Pancreas (tissue), 10 donors: ENCODE data around the gene SNTA1. TPM values are rescaled to one million over a fixed set of nuclear protein-coding genes. Genes with fewer than 3 reads are reported as not detected.
"Not testable (repeated sequence)": the region's sequence is repeated elsewhere in the genome, so short reads cannot be mapped to it uniquely, and the experiment has no call there.

ENCODE experiments used
- ATAC-seq, 4 donors: fragments of 200-7000 bp; cut with Tn5 transposase; one replicate each; pipeline versions ENCODE4 v1.8.0 to v1.9.1; 2020; ENCODE audit warnings: mild to moderate bottlenecking in 4 of 4, moderate library complexity in 4 of 4
- DNase-seq, 6 donors: peaks; one replicate each; pipeline ENCODE4 v3.0.0-alpha.2; 2020
- FAIRE-seq: peaks from 2 replicates; lab custom pipeline; 2012; peaks lifted over from hg19 to GRCh38; lab: Jason Lieb, UNC
- H3K27ac ChIP-seq, 4 donors: fragments of 200-600 bp; sonication (generic); 1 replicate in 3 of 4; 2 replicates in 1 of 4; pipeline versions ENCODE4 v1.5.0 to v1.8.0; 2020
- H3K27me3 ChIP-seq, 4 donors: fragments of 200-600 bp; one replicate each; pipeline ENCODE4 v1.8.0; 2021
- H3K36me3 ChIP-seq, 3 donors: fragments of 200-600 bp; sonication (generic) in 1 of 3; one replicate each; pipeline versions ENCODE4 v1.5.0 to v1.8.0; 2020 to 2021
- H3K4me1 ChIP-seq, 3 donors: fragments of 200-600 bp; one replicate each; pipeline ENCODE4 v1.8.0; 2021
- H3K4me3 ChIP-seq, 4 donors: fragments of 200-600 bp; sonication (generic) in 2 of 4; one replicate each; pipeline versions ENCODE4 v1.5.0 to v1.8.0; 2020 to 2021
- H3K9me3 ChIP-seq, 4 donors: fragments of 200-600 bp; one replicate each; pipeline ENCODE4 v1.8.0; 2021
- CTCF ChIP-seq, 4 donors: fragments of 200-600 bp; sonication (generic) in 3 of 4; IDR thresholded peaks; one replicate each; pipeline versions ENCODE4 v1.5.0 to v1.8.0; 2021; ENCODE audit warnings: antibody characterized with exemption in 4 of 4
- WGBS, 2 donors: extraction: QIAGEN DNeasy Blood & Tissue Kit; methylation state at CpG; one replicate each; pipeline ENCODE4 v1.1.7; 2013; 5-methylcytosine and 5-hydroxymethylcytosine counted together
- intact Hi-C, 3 donors: fragments of 100-400 bp; cut with DNase I; formaldehyde crosslinking; loops; one replicate each; pipeline versions ENCODE4 v1.11.1 to v1.14.2; 2022
- polyA plus RNA-seq, 2 donors: library from polyadenylated mRNA; stranded (reverse); fragments of 200-250 nt; gene quantifications; one replicate each; pipeline ENCODE4 v1.2.3, GENCODE V29; 2013
- total RNA-seq, 6 donors: library from RNA; stranded (reverse); fragmentation: NEBNext Ultra II Directional in 4 of 6; extraction: Animal tissue kit (Norgen Biotek cat#: 25700) in 4 of 6; gene quantifications; one replicate each; pipeline versions ENCODE4 v1.2.1 to v1.2.4, GENCODE V29; 2021 to 2023
- donor health status: healthy with polysubstance abuse.
- donor health status: DM: no; HTN: no; CAD: no; lungs with moderate emphysema.
- donor health status: DM: no; HTN: no; CAD: no.
- donor health status: control.
- donor health status: control.
- donor health status: Bipolar disorder and iron deficiency.
- donor health status: DM: yes; HTN: yes; CAD: no.
- donor health status: DM: no; HTN: no; CAD: no.
- donor health status: DM: no; HTN: no; CAD: no.
- donor health status: DM: yes; HTN: yes; CAD: no.

SNTA1 gene
- total and polyA plus RNA-seq, 8 donors, result 4.2 to 10.9 (median 6.8) TPM

GRCh38 chr20:33465481-33466302 lies 22.1 kb upstream of the SNTA1 start:
- WGBS, 2 donors, result 53 to 54% methylated on average over 9 of the region's 9 CpGs
- intact Hi-C loops, result no loop called here
- ATAC-seq, result peak in 3 of 4 donors; percentile 22 to 67 (median 55)
- no peak overlapping the region for H3K27ac ChIP-seq
- H3K36me3 ChIP-seq, result no peaks in the 10 kb centered on the region
- no peaks in the 10 kb centered on the region for H3K4me1 ChIP-seq
- no peak for FAIRE-seq
- DNase-seq, result no peak
- no peak for TF ChIP-seq CTCF (IDR thresholded peaks at IDR 0.05)
- H3K27me3 ChIP-seq, result no peaks in the 10 kb centered on the region
- no peaks in the 10 kb centered on the region for H3K9me3 ChIP-seq
- H3K4me3 ChIP-seq, result no peak overlapping the region

- intact Hi-C loops, result loop anchor here in 2 of 3 donors (5.0 kb wide), 2 partner anchors 193 to 198 kb away; partner anchors contain the start of gene C20orf144 (in 1 of the 2)
- H3K4me3 ChIP-seq, DNase-seq, H3K4me1 ChIP-seq, H3K27me3 ChIP-seq, H3K36me3 ChIP-seq, H3K9me3 ChIP-seq, ATAC-seq, FAIRE-seq, H3K27ac ChIP-seq: not testable (repeated sequence)
- 89 to 90% methylated on average over 8 of the region's 8 CpGs for WGBS, 2 donors
These were observed 21.2 kb upstream of the SNTA1 start for GRCh38 chr20:33464759-33465158.

- H3K4me1 ChIP-seq, result no peaks in the 10 kb centered on the region
- no peak overlapping the region for H3K4me3 ChIP-seq
- H3K9me3 ChIP-seq, result no peaks in the 10 kb centered on the region
- intact Hi-C loops, result loop anchor here in 2 of 3 donors (5.0 kb wide), 2 partner anchors 194 to 199 kb away; partner anchors contain the start of gene C20orf144 (in 1 of the 2)
- WGBS, 2 donors, result 87 to 90% methylated on average over 7 of the region's 7 CpGs
- no peak overlapping the region for H3K27ac ChIP-seq
- H3K36me3 ChIP-seq, result no peaks in the 10 kb centered on the region
- no peak for FAIRE-seq
- TF ChIP-seq CTCF (IDR thresholded peaks at IDR 0.05), result no peak
- DNase-seq, result no peak
- no peaks in the 10 kb centered on the region for H3K27me3 ChIP-seq
- ATAC-seq, result no peak
These were observed 20.0 kb upstream of the SNTA1 start for GRCh38 chr20:33463332-33464101.

GRCh38 chr20:33460711-33461110 lies 17.1 kb upstream of the SNTA1 start:
- FAIRE-seq (no peak), ATAC-seq (no peak), DNase-seq (no peak)
- Histone ChIP-seq H3K9me3 (no peaks in the 10 kb centered on the region), H3K4me1 (no peaks in the 10 kb centered on the region), H3K36me3 (no peaks in the 10 kb centered on the region), H3K4me3 (no peak overlapping the region), H3K27me3 (no peaks in the 10 kb centered on the region), H3K27ac (no peak overlapping the region)
- 91% methylated on average over 5 of the region's 5 CpGs for WGBS, 2 donors
- intact Hi-C loops, result loop anchor here in 2 of 3 donors (5.0 kb wide), 2 partner anchors 197 to 202 kb away; partner anchors contain the start of gene C20orf144 (in 1 of the 2)
- TF ChIP-seq CTCF (IDR thresholded peaks at IDR 0.05), result no peak

GRCh38 chr20:33459599-33459998 lies 16.0 kb upstream of the SNTA1 start:
- H3K27ac ChIP-seq, result no peak overlapping the region
- H3K4me3 ChIP-seq, result no peak overlapping the region
- 80 to 86% methylated on average over 7 of the region's 7 CpGs for WGBS, 2 donors
- no peaks in the 10 kb centered on the region for H3K4me1 ChIP-seq
- no peaks in the 10 kb centered on the region for H3K27me3 ChIP-seq
- H3K9me3 ChIP-seq, result no peaks in the 10 kb centered on the region
- no peaks in the 10 kb centered on the region for H3K36me3 ChIP-seq
- intact Hi-C loops, result no loop called here
- no peak for FAIRE-seq
- no peak for ATAC-seq
- TF ChIP-seq CTCF (IDR thresholded peaks at IDR 0.05), result no peak
- no peak for DNase-seq
